22Rv1 (cell line): ENCODE results near the gene TLCD4.

Source experiments
- CTCF ChIP-seq: fragments of 450-650 bp; IDR thresholded peaks from 2 replicates; pipeline ENCODE4 v1.5.1; 2017; ENCODE audit warnings: mild to moderate bottlenecking
- ZFX ChIP-seq: fragments of 450-650 bp; IDR thresholded peaks from 2 replicates; pipeline ENCODE4 v1.6.1; 2017; ENCODE audit warnings: antibody characterized with exemption, borderline replicate concordance

DNA sequence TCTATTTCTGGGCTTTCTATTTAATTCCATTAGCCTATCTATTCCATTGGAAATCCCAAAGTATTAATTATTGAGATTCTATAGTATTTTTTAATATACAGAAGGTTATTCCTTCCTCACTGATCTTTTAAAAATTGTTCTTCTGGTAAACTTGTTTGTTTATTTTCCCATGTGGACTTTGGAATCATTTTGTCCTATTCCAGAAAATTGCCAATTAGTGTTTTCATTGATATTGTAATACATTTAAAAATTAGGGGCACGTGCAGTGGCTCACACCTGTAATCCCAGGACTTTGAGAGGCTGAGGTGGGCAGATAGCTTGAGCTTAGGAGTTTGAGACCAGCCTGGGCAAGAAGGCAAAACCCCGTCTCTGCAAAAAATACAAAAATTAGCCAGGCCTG, 8.4 kb upstream of the TLCD4 start:
- TF ChIP-seq CTCF (no peak), ZFX (no peak)
